DND-41 (cell line): ENCODE measurements around the gene ZC2HC1B.

Experiments
- ATAC-seq: fragments of 200-7000 bp; cut with Tn5 transposase; 3 replicates; pipeline ENCODE4 v1.9.1; 2021; ENCODE audit warnings: low read depth; ENCODE audit not compliant: insufficient read depth
- DNase-seq: peaks from one replicate; pipeline ENCODE4 v3.0.0-alpha.2; 2020
- H2AFZ ChIP-seq: 2 replicates; pipeline ENCODE4 v1.6.0; 2012; ENCODE audit warnings: low read depth, low read length
- H3K27ac ChIP-seq: 2 replicates; pipeline ENCODE4 v1.5.1; 2012; ENCODE audit warnings: low read length, inconsistent platforms
- H3K27me3 ChIP-seq: fragments of 200-600 bp; sonication (generic); 2 replicates; pipeline ENCODE4 v1.6.0; 2012; ENCODE audit warnings: low read length, mild to moderate bottlenecking, inconsistent platforms; ENCODE audit not compliant: insufficient read depth, poor library complexity
- H3K36me3 ChIP-seq: 2 replicates; pipeline ENCODE4 v1.5.1; 2012; ENCODE audit warnings: low read length, inconsistent platforms; ENCODE audit not compliant: insufficient read depth
- H3K4me1 ChIP-seq: 2 replicates; pipeline ENCODE4 v1.5.1; 2012; ENCODE audit warnings: mild to moderate bottlenecking, low read length; ENCODE audit not compliant: insufficient read depth
- H3K4me2 ChIP-seq: 2 replicates; pipeline ENCODE4 v1.6.0; 2012; ENCODE audit warnings: mild to moderate bottlenecking, moderate library complexity, low read length, inconsistent platforms; ENCODE audit not compliant: insufficient read depth
- H3K4me3 ChIP-seq, 2 experiments: fragments of 200-600 bp in 1 of 2; shearing (Covaris generic) in 1 of 2; 2 replicates each; pipeline ENCODE4 v1.5.1; 2012 to 2016; ENCODE audit warnings: inconsistent platforms in 2 of 2, low read length in 2 of 2, mild to moderate bottlenecking in 2 of 2, low read depth in 1 of 2, moderate library complexity in 1 of 2
- H3K79me2 ChIP-seq: 2 replicates; pipeline ENCODE4 v1.6.0; 2012; ENCODE audit warnings: low read length, inconsistent platforms; ENCODE audit not compliant: insufficient read depth
- H3K9ac ChIP-seq: 2 replicates; pipeline ENCODE4 v1.6.0; 2012; ENCODE audit warnings: low read depth, mild to moderate bottlenecking, inconsistent platforms, low read length, moderate library complexity
- H3K9me3 ChIP-seq: 2 replicates; pipeline ENCODE4 v1.5.1; 2012; ENCODE audit warnings: low read length, moderate library complexity, mild to moderate bottlenecking, inconsistent platforms; ENCODE audit not compliant: insufficient read depth, severe bottlenecking
- H4K20me1 ChIP-seq: 2 replicates; pipeline ENCODE4 v1.6.0; 2012; ENCODE audit warnings: low read length; ENCODE audit not compliant: insufficient read depth
- CTCF ChIP-seq: IDR thresholded peaks from 2 replicates; pipeline ENCODE4 v1.5.1; 2012; ENCODE audit warnings: borderline replicate concordance, low read length, moderate library complexity, mild to moderate bottlenecking; ENCODE audit not compliant: poor library complexity, severe bottlenecking; ENCODE audit errors: extremely low read depth
- EZH2 ChIP-seq: IDR thresholded peaks from 3 replicates; pipeline ENCODE4 v1.6.1; 2012; ENCODE audit warnings: borderline replicate concordance, low read depth, mild to moderate bottlenecking, moderate library complexity, low read length, inconsistent platforms; ENCODE audit not compliant: severe bottlenecking

ZC2HC1B gene

GRCh38 chr6:143864234-143864633 is at the start of gene ZC2HC1B:
TSS of gene ZC2HC1B (plus strand) at chr6:143864474. CDS start at chr6:143864540, 66 bp downstream.
- Histone ChIP-seq H2AFZ (no peak within 1 kb of the TSS), H3K27me3 (no peaks in the 10 kb centered on the region), H3K4me3 (no peak within 1 kb of the TSS), H3K79me2 (no peaks in the 10 kb centered on the region), H3K27ac (no peak within 1 kb of the TSS), H3K9me3 (no peaks in the 10 kb centered on the region), H3K4me1 (no peaks in the 10 kb centered on the region), H3K36me3 (peaks cover 67% of the 10 kb centered on the region), H4K20me1 (no peaks in the 10 kb centered on the region), H3K9ac (no peak within 1 kb of the TSS), H3K4me2 (no peak within 1 kb of the TSS)
- DNase-seq: no peak
- ATAC-seq: no peak
- TF ChIP-seq EZH2: no peak
- no peak for TF ChIP-seq CTCF

GRCh38 chr6:143817621-143818020 is 46.7 kb upstream of the ZC2HC1B start:
- no peak for TF ChIP-seq EZH2
- no peak overlapping the region for H2AFZ ChIP-seq
- H3K27me3 ChIP-seq: no peaks in the 10 kb centered on the region
- no peaks in the 10 kb centered on the region for H3K36me3 ChIP-seq
- no peak overlapping the region for H3K27ac ChIP-seq
- no peaks in the 10 kb centered on the region for H3K79me2 ChIP-seq
- no peak overlapping the region for H3K4me3 ChIP-seq
- H3K9me3 ChIP-seq: no peaks in the 10 kb centered on the region
- ATAC-seq (no peak), DNase-seq (no peak)
- H3K4me1 ChIP-seq: no peaks in the 10 kb centered on the region
- H4K20me1 ChIP-seq: no peaks in the 10 kb centered on the region
- H3K9ac ChIP-seq: no peak overlapping the region
- no peak overlapping the region for H3K4me2 ChIP-seq

GRCh38 chr6:143821359-143821758 is 42.9 kb upstream of the ZC2HC1B start:
- Histone ChIP-seq H3K27ac (no peak overlapping the region), H3K9me3 (no peaks in the 10 kb centered on the region), H3K36me3 (no peaks in the 10 kb centered on the region), H3K79me2 (no peaks in the 10 kb centered on the region), H3K27me3 (no peaks in the 10 kb centered on the region), H3K9ac (no peak overlapping the region), H3K4me1 (no peaks in the 10 kb centered on the region), H3K4me3 (no peak overlapping the region), H4K20me1 (no peaks in the 10 kb centered on the region), H3K4me2 (no peak overlapping the region), H2AFZ (no peak overlapping the region)
- no peak for TF ChIP-seq CTCF
- TF ChIP-seq EZH2: no peak
- no peak for DNase-seq
- ATAC-seq: no peak

- Histone ChIP-seq H3K4me3 (no peak overlapping the region), H2AFZ (no peak overlapping the region), H3K79me2 (no peaks in the 10 kb centered on the region), H3K9me3 (no peaks in the 10 kb centered on the region), H4K20me1 (no peaks in the 10 kb centered on the region), H3K9ac (no peak overlapping the region), H3K36me3 (no peaks in the 10 kb centered on the region), H3K27me3 (no peaks in the 10 kb centered on the region), H3K4me2 (no peak overlapping the region), H3K4me1 (no peaks in the 10 kb centered on the region), H3K27ac (no peak overlapping the region)
- DNase-seq (no peak), ATAC-seq (no peak)
- TF ChIP-seq EZH2: no peak
- TF ChIP-seq CTCF: no peak
Observed at GRCh38 chr6:143822584-143823024, 41.7 kb upstream of the ZC2HC1B start.
